HepG2 (cell line): ENCODE data around the gene AKAP3. TPM values are rescaled to one million over a fixed set of nuclear protein-coding genes. Genes with fewer than 3 reads are reported as not detected.

Experiments used
- ATAC-seq: fragments of 200-7000 bp; cut with Tn5 transposase; 3 replicates; pipeline ENCODE4 v1.9.1; 2020; ENCODE audit warnings: mild to moderate bottlenecking, moderate library complexity
- BruUV-seq: library from RNA; stranded (reverse); fragments of 400-500 nt; replicated peaks from 2 replicates; lab custom pipeline; 2021; lab: Mats Ljungman, UMichigan
- CTCF ChIA-PET: fragments of 300-600 bp; formaldehyde crosslinking; extraction: SDS; loops from one replicate; lab custom pipeline; 2021; ENCODE audit warnings: low total read pairs, inconsistent platforms, low intra/inter-chr PET ratio; lab: Yijun Ruan, JAX
- POLR2A ChIA-PET: fragments of 350-600 bp; sonication (Branson Sonifier 250); formaldehyde crosslinking; loops from one replicate; lab custom pipeline; 2020; ENCODE audit warnings: antibody characterized with exemption, inconsistent platforms; lab: Yijun Ruan, JAX
- DNase-seq: peaks from one replicate; pipeline ENCODE4 v3.0.0-alpha.2; 2015; ENCODE audit warnings: low spot score
- FAIRE-seq: peaks from 3 replicates; lab custom pipeline; 2011; peaks lifted over from hg19 to GRCh38; lab: Jason Lieb, UNC
- H2AFZ ChIP-seq: one replicate; pipeline ENCODE4 v1.6.1; 2011; ENCODE audit warnings: low read length, inconsistent platforms
- H3K27ac ChIP-seq: fragments of 300-600 bp; 3 replicates; pipeline ENCODE4 v1.8.0; 2011; ENCODE audit warnings: mixed run types, mild to moderate bottlenecking, mixed read lengths, low read length, inconsistent platforms; ENCODE audit not compliant: insufficient read depth; ENCODE audit errors: extremely low read length
- H3K27me3 ChIP-seq, 2 experiments: fragments of 200-600 bp in 1 of 2; 2 replicates in 1 of 2; 3 replicates in 1 of 2; pipeline versions ENCODE4 v1.6.0 to v1.8.0; 2011; ENCODE audit warnings: low read length in 2 of 2, mild to moderate bottlenecking in 2 of 2, moderate library complexity in 2 of 2, inconsistent platforms in 1 of 2; ENCODE audit not compliant: insufficient read depth in 2 of 2, control insufficient read depth in 1 of 2
- H3K36me3 ChIP-seq, 2 experiments: fragments of 200-600 bp in 1 of 2; replicated peaks in 1 of 2; 2 replicates in 1 of 2; 3 replicates in 1 of 2; pipeline versions ENCODE4 v1.5.1 to v1.8.0; 2011; ENCODE audit warnings: low read length in 2 of 2, inconsistent platforms in 1 of 2; ENCODE audit not compliant: insufficient read depth in 2 of 2, control insufficient read depth in 1 of 2
- H3K4me1 ChIP-seq: 2 replicates; pipeline ENCODE4 v1.5.1; 2012; ENCODE audit warnings: low read length, inconsistent platforms; ENCODE audit not compliant: insufficient read depth
- H3K4me2 ChIP-seq: 2 replicates; pipeline ENCODE4 v1.6.0; 2011; ENCODE audit warnings: low read depth, low read length, inconsistent platforms
- H3K4me3 ChIP-seq, 3 experiments: fragments of 200-600 bp in 1 of 3; sonication (generic), shearing (Covaris generic) in 1 of 3; replicated peaks in 1 of 3; 2 replicates each; pipeline ENCODE4 v1.5.1; 2011 to 2016; ENCODE audit warnings: low read length in 3 of 3, inconsistent platforms in 2 of 3, low read depth in 2 of 3, mild to moderate bottlenecking in 2 of 3, control low read depth in 1 of 3, mixed read lengths in 1 of 3; ENCODE audit not compliant: insufficient read depth in 1 of 3
- H3K79me2 ChIP-seq: one replicate; pipeline ENCODE4 v1.6.1; 2011; ENCODE audit warnings: low read length, inconsistent platforms; ENCODE audit not compliant: insufficient read depth
- H3K9ac ChIP-seq: 2 replicates; pipeline ENCODE4 v1.6.0; 2011; ENCODE audit warnings: mild to moderate bottlenecking, low read depth, low read length, inconsistent platforms; ENCODE audit not compliant: insufficient read depth
- H3K9me3 ChIP-seq: 2 replicates; pipeline ENCODE4 v1.5.1; 2012; ENCODE audit warnings: mild to moderate bottlenecking, low read length
- H4K20me1 ChIP-seq: 2 replicates; pipeline ENCODE4 v1.6.0; 2011; ENCODE audit warnings: inconsistent platforms, mild to moderate bottlenecking, low read length, moderate library complexity; ENCODE audit not compliant: insufficient read depth
- DNMT1 ChIP-seq: sonication (generic); formaldehyde crosslinking; IDR thresholded peaks from 2 replicates; pipeline ENCODE4 v1.5.1; 2020; ENCODE audit warnings: mild to moderate bottlenecking, missing genetic modification reagents
- HDAC2 ChIP-seq: sonication (generic); formaldehyde crosslinking; IDR thresholded peaks from 2 replicates; pipeline ENCODE4 v1.4.0; 2020; ENCODE audit warnings: missing genetic modification reagents
- KLF9 ChIP-seq: IDR thresholded peaks from 2 replicates; pipeline ENCODE4 v1.6.1; 2016; ENCODE audit warnings: low read depth
- NFATC3 ChIP-seq: sonication (generic); formaldehyde crosslinking; IDR thresholded peaks from 2 replicates; pipeline ENCODE4 v1.5.1; 2020; ENCODE audit warnings: mild to moderate bottlenecking, missing genetic modification reagents
- PHF5A ChIP-seq: IDR thresholded peaks from one replicate; pipeline ENCODE4 v1.6.1; 2018; ENCODE audit warnings: low read depth, missing genetic modification reagents; ENCODE audit not compliant: unreplicated experiment
- SMAD1 ChIP-seq: sonication (generic); formaldehyde crosslinking; IDR thresholded peaks from 2 replicates; pipeline ENCODE4 v1.4.0; 2020; ENCODE audit warnings: missing genetic modification reagents, low read depth, mild to moderate bottlenecking, borderline replicate concordance
- TEAD3 ChIP-seq: optimal IDR thresholded peaks from 2 replicates; pipeline ENCODE3; 2016; ENCODE audit warnings: borderline replicate concordance
- ZFP37 ChIP-seq: sonication (generic); formaldehyde crosslinking; IDR thresholded peaks from 2 replicates; pipeline ENCODE4 v1.4.0; 2020; ENCODE audit warnings: missing genetic modification reagents, borderline replicate concordance
- ZKSCAN8 ChIP-seq: IDR thresholded peaks from 2 replicates; pipeline ENCODE4 v1.6.1; 2016; ENCODE audit warnings: borderline replicate concordance, missing genetic modification reagents, missing compliant biosample characterization
- ZNF367 ChIP-seq: sonication (generic); formaldehyde crosslinking; IDR thresholded peaks from 2 replicates; pipeline ENCODE4 v1.4.0; 2020; ENCODE audit warnings: missing genetic modification reagents, borderline replicate concordance
- ZNF546 ChIP-seq: sonication (generic); formaldehyde crosslinking; conservative IDR thresholded peaks from 2 replicates; pipeline ENCODE4 v1.8.1; 2023; ENCODE audit warnings: mild to moderate bottlenecking, missing genetic modification reagents
- WGBS: methylation state at CpG from one replicate; pipeline ENCODE4 v1.1.6; 2017; ENCODE audit warnings: low lambda C conversion rate; 5-methylcytosine and 5-hydroxymethylcytosine counted together
- in situ Hi-C: cut with HindIII; loops from 2 replicates; pipeline ENCODE4 v1.10.0; 2017; ENCODE audit warnings: low pct_unique_long_range_greater_than_20kb; ENCODE audit not compliant: extremely low pct_ligation_motif_present
- intact Hi-C: fragments of 100-400 bp; cut with micrococcal nuclease; formaldehyde crosslinking; loops from one replicate; pipeline ENCODE4 v1.10.0; 2022; ENCODE audit not compliant: unreplicated experiment
- polyA plus RNA-seq, 8 experiments: library from polyadenylated mRNA; depleted of rRNA in 3 of 8; stranded (reverse) in 7 of 8; unstranded in 1 of 8; fragments of >200 nt; fragmentation: Illumina TruSeq in 4 of 8; extraction: Trizol in 4 of 8; gene quantifications; 2 replicates each; pipeline versions ENCODE4 v1.2.1 to v1.2.3, GENCODE V29; 2011 to 2016; ENCODE audit warnings: low read depth in 4 of 8, missing spikeins in 1 of 8, mixed read lengths in 1 of 8; ENCODE audit not compliant: insufficient read depth in 1 of 8
- total RNA-seq, 5 experiments: library from RNA; depleted of rRNA; stranded (reverse); fragments of >200 nt; fragmentation: Illumina TruSeq; extraction: Trizol; gene quantifications; 2 replicates each; pipeline ENCODE4 v1.2.3, GENCODE V29; 2016; ENCODE audit warnings: low read depth in 1 of 5
- TF ChIP-seq, protein P1 (sequence below): IDR thresholded peaks from 2 replicates; pipeline ENCODE4 v1.6.1; 2016; ENCODE audit warnings: low read depth, control low read depth
- TF ChIP-seq, protein P2 (sequence below): sonication (generic); formaldehyde crosslinking; IDR thresholded peaks from 2 replicates; pipeline ENCODE4 v1.5.0; 2020; ENCODE audit warnings: missing genetic modification reagents, mild to moderate bottlenecking, borderline replicate concordance

The AKAP3 gene
- total and polyA plus RNA-seq, 2 of the 13 experiments (the other 11 are each of a cell fraction or from before 2014, with no cell fraction given): 0.22 to 0.49 TPM

DNA sequence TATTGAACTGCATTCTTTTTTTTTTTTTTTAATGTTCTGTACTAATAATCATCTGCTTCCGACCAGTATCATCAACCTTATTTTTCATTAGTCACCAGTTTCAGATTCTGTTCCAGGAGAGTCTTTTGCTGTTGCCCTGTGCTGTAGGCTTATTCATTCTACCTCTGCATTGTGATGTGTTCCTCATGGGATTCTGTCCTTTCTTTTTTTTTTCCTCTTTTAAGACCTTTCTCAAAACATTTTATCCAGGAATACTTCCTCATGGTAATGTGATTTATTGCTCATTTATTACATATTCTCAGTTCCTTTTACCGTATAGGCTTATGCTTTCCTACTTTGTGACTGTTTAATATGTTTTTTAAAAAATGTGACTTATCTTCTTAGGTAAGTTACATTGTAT, 4.8 kb upstream of the AKAP3 start:
- Histone ChIP-seq H4K20me1 (no peaks in the 10 kb centered on the region), H3K9ac (no peak overlapping the region), H3K79me2 (peaks cover 43% of the 10 kb centered on the region), H3K36me3 (peaks cover 6 to 40% of the 10 kb centered on the region in 2 experiments), H3K27ac (no peak overlapping the region), H3K4me1 (peaks cover 28% of the 10 kb centered on the region), H3K4me3 (no peak overlapping the region), H2AFZ (no peak overlapping the region), H3K9me3 (no peaks in the 10 kb centered on the region), H3K4me2 (no peak overlapping the region), H3K27me3 (no peaks in the 10 kb centered on the region; a peak in 1 of 5 replicates)
- intact Hi-C loops: no loop called here
- ATAC-seq: no peak
- in situ Hi-C loops: no loop called here
- TF ChIP-seq NFATC3 (CRISPR knock-in tag): no peak
- no peak for TF ChIP-seq ZNF546
- TF ChIP-seq, protein P1, sequence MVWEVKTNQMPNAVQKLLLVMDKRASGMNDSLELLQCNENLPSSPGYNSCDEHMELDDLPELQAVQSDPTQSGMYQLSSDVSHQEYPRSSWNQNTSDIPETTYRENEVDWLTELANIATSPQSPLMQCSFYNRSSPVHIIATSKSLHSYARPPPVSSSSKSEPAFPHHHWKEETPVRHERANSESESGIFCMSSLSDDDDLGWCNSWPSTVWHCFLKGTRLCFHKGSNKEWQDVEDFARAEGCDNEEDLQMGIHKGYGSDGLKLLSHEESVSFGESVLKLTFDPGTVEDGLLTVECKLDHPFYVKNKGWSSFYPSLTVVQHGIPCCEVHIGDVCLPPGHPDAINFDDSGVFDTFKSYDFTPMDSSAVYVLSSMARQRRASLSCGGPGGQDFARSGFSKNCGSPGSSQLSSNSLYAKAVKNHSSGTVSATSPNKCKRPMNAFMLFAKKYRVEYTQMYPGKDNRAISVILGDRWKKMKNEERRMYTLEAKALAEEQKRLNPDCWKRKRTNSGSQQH (CRISPR knock-in tag): no peak
- no peak for TF ChIP-seq ZFP37 (CRISPR knock-in tag)
- no peak for TF ChIP-seq ZKSCAN8 (CRISPR knock-in tag)
- no peak for TF ChIP-seq TEAD3 (CRISPR knock-in tag)
- no peak for TF ChIP-seq DNMT1 (CRISPR knock-in tag)
- no peak for TF ChIP-seq KLF9 (CRISPR knock-in tag)
- POLR2A ChIA-PET: no interaction called here
- no peak for FAIRE-seq
- 98% methylated on average over 2 of the region's 2 CpGs for WGBS
- CTCF ChIA-PET: no interaction called here
- BruUV-seq: no TSS peak
- no peak for DNase-seq

DNA sequence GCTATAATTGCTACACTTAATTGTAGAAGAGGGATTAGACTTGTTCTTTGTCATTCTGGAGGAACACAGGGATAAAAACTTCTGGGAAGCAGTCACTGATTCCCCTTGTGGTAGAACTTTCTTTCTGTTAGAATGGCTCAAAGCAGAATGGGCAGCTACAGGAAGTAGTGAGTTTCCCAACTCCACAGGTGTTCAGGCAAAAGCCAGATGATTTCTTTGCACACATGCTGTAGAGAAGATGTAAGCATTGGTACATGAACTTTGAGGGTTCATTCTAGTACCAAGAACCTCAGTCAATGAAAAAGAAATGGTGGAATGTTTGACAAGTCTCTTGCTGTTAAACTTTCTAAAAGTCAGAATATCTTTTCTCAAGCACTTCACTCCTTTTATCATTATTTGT, 4.4 kb upstream of the AKAP3 start:
- Histone ChIP-seq H2AFZ (no peak overlapping the region), H3K4me2 (no peak overlapping the region), H3K79me2 (peaks cover 44% of the 10 kb centered on the region), H3K27me3 (no peaks in the 10 kb centered on the region; a peak in 1 of 5 replicates), H3K4me3 (no peak overlapping the region), H3K9me3 (no peaks in the 10 kb centered on the region), H3K9ac (no peak overlapping the region), H4K20me1 (no peaks in the 10 kb centered on the region), H3K27ac (no peak overlapping the region), H3K36me3 (peaks cover 6 to 38% of the 10 kb centered on the region in 2 experiments), H3K4me1 (peaks cover 28% of the 10 kb centered on the region)
- intact Hi-C loops (no loop called here), in situ Hi-C loops (no loop called here)
- FAIRE-seq (no peak), ATAC-seq (no peak), DNase-seq (no peak)
- BruUV-seq: no TSS peak
- ChIA-PET POLR2A (no interaction called here), CTCF (no interaction called here)
- TF ChIP-seq HDAC2: no peak
- TF ChIP-seq PHF5A: no peak
- no peak for TF ChIP-seq ZNF367 (CRISPR knock-in tag)
- TF ChIP-seq, protein P2, sequence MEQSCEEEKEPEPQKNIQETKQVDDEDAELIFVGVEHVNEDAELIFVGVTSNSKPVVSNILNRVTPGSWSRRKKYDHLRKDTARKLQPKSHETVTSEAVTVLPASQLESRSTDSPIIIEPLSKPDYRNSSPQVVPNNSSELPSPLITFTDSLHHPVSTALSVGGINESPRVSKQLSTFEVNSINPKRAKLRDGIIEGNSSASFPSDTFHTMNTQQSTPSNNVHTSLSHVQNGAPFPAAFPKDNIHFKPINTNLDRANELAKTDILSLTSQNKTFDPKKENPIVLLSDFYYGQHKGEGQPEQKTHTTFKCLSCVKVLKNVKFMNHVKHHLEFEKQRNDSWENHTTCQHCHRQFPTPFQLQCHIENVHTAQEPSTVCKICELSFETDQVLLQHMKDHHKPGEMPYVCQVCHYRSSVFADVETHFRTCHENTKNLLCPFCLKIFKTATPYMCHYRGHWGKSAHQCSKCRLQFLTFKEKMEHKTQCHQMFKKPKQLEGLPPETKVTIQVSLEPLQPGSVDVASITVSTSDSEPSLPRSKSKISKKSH (CRISPR knock-in tag): no peak
- TF ChIP-seq SMAD1 (CRISPR knock-in tag): no peak
